ENCODE data around the gene HEPACAM2. TPM values are rescaled to one million over a fixed set of nuclear protein-coding genes. Genes with fewer than 3 reads are reported as not detected.

The HEPACAM2 gene
- not detected for total RNA-seq

DNA sequence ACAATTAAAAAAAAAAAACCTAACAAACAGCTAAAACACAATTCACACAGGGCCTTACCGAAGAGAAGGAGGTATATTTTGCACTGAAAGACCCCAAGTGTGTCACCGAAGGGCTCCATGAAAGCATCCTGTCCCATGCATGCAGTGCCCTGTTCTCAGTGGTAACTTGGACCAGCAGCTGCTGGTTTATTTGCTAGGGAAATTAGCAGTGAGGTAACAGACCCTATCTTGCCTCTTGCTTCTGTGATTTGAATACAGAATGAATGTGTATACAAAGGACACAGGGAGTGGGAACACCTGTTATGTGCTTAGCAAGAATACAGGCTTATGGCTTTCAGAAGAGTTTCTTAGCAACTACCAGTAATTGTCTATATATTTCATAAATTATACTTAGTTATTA is at the start of gene HEPACAM2:
Gene HEPACAM2, minus strand, starts transcription at position 160 of the 400 bp plus-strand sequence.
- Histone ChIP-seq H3K27me3 (no peaks in the 10 kb centered on the region), H3K36me3 (no peaks in the 10 kb centered on the region), H3K27ac (no peak within 1 kb of the TSS), H3K9me3 (no peaks in the 10 kb centered on the region), H3K4me3 (no peak within 1 kb of the TSS), H3K4me1 (peaks cover 1% of the 10 kb centered on the region)
- TF ChIP-seq, protein P1, sequence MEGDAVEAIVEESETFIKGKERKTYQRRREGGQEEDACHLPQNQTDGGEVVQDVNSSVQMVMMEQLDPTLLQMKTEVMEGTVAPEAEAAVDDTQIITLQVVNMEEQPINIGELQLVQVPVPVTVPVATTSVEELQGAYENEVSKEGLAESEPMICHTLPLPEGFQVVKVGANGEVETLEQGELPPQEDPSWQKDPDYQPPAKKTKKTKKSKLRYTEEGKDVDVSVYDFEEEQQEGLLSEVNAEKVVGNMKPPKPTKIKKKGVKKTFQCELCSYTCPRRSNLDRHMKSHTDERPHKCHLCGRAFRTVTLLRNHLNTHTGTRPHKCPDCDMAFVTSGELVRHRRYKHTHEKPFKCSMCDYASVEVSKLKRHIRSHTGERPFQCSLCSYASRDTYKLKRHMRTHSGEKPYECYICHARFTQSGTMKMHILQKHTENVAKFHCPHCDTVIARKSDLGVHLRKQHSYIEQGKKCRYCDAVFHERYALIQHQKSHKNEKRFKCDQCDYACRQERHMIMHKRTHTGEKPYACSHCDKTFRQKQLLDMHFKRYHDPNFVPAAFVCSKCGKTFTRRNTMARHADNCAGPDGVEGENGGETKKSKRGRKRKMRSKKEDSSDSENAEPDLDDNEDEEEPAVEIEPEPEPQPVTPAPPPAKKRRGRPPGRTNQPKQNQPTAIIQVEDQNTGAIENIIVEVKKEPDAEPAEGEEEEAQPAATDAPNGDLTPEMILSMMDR (IDR thresholded peaks at IDR 0.05): no peak
- TF ChIP-seq POLR2AphosphoS5 (IDR thresholded peaks at IDR 0.05; ENCODE audit: insufficient read depth in 1 of 2, low read depth in 1 of 2): no peak
- TF ChIP-seq POLR2A (IDR thresholded peaks at IDR 0.05): no peak
- no peak for DNase-seq (ENCODE audit: extremely low spot score in 2 of 2)
- intact Hi-C loops (cut with DNase I): no loop called here

GRCh38 chr7:93265220-93265619 is 39.0 kb upstream of the HEPACAM2 start:
- Histone ChIP-seq H3K4me3 (no peak overlapping the region), H3K27me3 (no peaks in the 10 kb centered on the region), H3K36me3 (no peaks in the 10 kb centered on the region), H3K9me3 (no peaks in the 10 kb centered on the region), H3K27ac (no peak overlapping the region), H3K4me1 (no peaks in the 10 kb centered on the region)
- TF ChIP-seq, protein P1 (IDR thresholded peaks at IDR 0.05): no peak
- TF ChIP-seq POLR2AphosphoS5 (IDR thresholded peaks at IDR 0.05; ENCODE audit: insufficient read depth in 1 of 2, low read depth in 1 of 2) (no peak), POLR2A (IDR thresholded peaks at IDR 0.05) (no peak)
- intact Hi-C loops (cut with DNase I): no loop called here
- DNase-seq (ENCODE audit: extremely low spot score in 2 of 2): no peak

GRCh38 chr7:93262535-93262934 is 36.3 kb upstream of the HEPACAM2 start:
- H3K4me3 ChIP-seq: no peak overlapping the region
- H3K27ac ChIP-seq: no peak overlapping the region
- no peak for TF ChIP-seq POLR2AphosphoS5 (IDR thresholded peaks at IDR 0.05; ENCODE audit: insufficient read depth in 1 of 2, low read depth in 1 of 2)
- TF ChIP-seq, protein P1 (IDR thresholded peaks at IDR 0.05): no peak
- TF ChIP-seq POLR2A (IDR thresholded peaks at IDR 0.05): no peak
- no peaks in the 10 kb centered on the region for H3K4me1 ChIP-seq
- no peaks in the 10 kb centered on the region for H3K9me3 ChIP-seq
- peaks cover 0 to 18% of the 10 kb centered on the region in 2 donors for H3K36me3 ChIP-seq
- intact Hi-C loops (cut with DNase I): no loop called here
- H3K27me3 ChIP-seq: no peaks in the 10 kb centered on the region
- DNase-seq (ENCODE audit: extremely low spot score in 2 of 2): no peak

DNA sequence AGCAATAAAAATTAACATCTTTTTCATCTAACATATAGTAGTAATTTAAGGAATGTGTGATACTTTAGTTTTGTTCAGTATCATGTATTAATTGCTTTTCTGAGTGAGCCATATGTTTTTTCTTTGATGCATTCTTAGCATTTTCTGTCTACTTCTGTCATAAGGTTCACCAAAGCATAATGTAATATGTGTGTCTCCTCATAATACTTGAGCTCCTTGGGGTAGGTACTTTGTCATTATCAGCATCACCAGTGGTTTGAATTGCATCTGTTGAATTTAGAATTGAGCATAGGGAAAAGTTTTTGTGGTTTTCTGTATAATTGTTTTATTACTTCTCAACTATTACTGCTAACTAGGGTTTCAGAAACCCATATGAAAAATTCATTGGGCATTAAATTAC is 32.4 kb upstream of the HEPACAM2 start:
- no peak overlapping the region for H3K27ac ChIP-seq
- H3K27me3 ChIP-seq: no peaks in the 10 kb centered on the region
- H3K9me3 ChIP-seq: no peaks in the 10 kb centered on the region
- no peaks in the 10 kb centered on the region for H3K4me1 ChIP-seq
- no peak overlapping the region for H3K4me3 ChIP-seq
- TF ChIP-seq POLR2A (IDR thresholded peaks at IDR 0.05) (no peak), POLR2AphosphoS5 (IDR thresholded peaks at IDR 0.05; ENCODE audit: insufficient read depth in 1 of 2, low read depth in 1 of 2) (no peak)
- TF ChIP-seq, protein P1 (IDR thresholded peaks at IDR 0.05): no peak
- intact Hi-C loops (cut with DNase I): loop anchor here (10.0 kb wide), 1 partner anchor 576 kb away; no protein-coding TSS in a partner anchor
- DNase-seq (ENCODE audit: extremely low spot score in 2 of 2): no peak
- H3K36me3 ChIP-seq: peaks cover 0 to 18% of the 10 kb centered on the region in 2 donors

DNA sequence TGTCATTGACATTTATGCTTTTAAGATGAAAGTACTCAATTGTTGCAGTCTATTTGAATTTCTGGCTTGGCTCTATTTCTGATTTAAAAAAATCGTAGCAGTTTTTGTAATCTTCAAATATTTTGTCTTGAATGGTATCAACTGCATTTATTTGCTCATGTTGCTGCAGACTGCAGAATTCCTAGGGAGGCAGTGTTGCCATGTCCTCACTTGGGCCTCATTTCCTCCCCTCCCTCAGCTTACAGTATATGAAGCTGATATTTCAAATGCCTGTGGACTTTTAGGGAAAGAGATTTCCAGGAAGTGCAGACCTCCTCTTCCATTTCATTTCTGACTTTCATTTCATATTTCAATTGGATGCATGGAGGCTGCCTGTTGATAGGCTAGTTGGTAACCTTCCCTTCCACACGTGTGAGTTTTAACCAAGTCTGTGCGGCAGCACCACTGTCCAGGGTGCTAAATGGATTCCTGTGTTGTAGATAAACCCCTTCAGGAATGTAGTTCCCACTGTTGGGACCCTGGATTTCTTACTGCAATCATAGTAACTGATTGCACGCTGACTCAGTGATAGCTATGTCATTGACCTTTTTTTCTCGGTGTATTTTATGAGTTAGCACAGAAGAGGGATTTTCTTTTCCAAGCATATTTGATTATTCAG is 23.4 kb upstream of the HEPACAM2 start:
- intact Hi-C loops (cut with DNase I): loop anchor here (10.0 kb wide), 1 partner anchor 585 kb away; no protein-coding TSS in a partner anchor
- Histone ChIP-seq H3K27ac (no peak overlapping the region), H3K4me1 (no peaks in the 10 kb centered on the region), H3K4me3 (no peak overlapping the region), H3K36me3 (no peaks in the 10 kb centered on the region), H3K9me3 (no peaks in the 10 kb centered on the region), H3K27me3 (no peaks in the 10 kb centered on the region)
- DNase-seq (ENCODE audit: extremely low spot score in 2 of 2): no peak
- no peak for TF ChIP-seq POLR2AphosphoS5 (IDR thresholded peaks at IDR 0.05; ENCODE audit: insufficient read depth in 1 of 2, low read depth in 1 of 2)
